Measurements from ENCODE around the gene COL6A1.

DNA sequence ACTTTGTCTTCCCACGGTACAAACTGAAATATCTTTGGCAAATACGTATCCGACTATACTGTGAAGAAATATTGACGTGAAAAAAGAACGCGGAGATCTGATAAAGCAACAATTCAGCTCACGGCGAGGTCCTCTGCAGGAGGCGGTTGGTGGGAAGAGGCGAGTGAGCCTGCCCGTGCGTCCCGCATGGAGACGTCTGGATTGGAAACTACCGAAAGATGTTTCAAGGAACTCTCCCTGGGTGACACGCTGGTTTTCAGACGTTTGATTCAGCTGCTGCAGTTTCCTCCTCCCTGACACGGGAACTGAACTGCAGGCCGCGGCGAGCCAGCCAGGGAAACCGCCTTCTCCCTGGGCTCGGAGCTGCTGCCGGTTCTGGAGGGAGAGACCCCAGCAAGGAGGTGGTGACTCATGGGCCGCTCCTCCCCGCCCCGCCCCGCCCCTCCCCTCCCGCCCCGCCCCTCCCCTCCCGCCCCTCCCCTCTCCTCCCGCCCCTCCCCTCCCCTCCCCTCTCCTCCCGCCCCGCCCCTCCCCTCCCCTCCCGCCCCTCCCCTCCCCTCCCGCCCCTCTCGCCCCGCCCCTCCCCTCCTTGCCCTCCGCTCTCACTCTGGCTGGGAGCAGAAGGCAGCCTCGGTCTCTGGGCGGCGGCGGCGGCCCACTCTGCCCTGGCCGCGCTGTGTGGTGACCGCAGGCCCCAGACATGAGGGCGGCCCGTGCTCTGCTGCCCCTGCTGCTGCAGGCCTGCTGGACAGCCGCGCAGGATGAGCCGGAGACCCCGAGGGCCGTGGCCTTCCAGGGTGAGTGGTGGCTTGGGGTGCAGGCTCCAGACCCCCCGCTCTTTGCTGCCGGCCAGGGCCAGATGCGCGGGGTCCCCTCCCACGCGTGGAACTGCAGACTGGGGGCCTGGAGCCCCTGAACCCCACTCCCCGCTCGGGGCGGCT is at the start of gene COL6A1:
- TF ChIP-seq, protein P1, sequence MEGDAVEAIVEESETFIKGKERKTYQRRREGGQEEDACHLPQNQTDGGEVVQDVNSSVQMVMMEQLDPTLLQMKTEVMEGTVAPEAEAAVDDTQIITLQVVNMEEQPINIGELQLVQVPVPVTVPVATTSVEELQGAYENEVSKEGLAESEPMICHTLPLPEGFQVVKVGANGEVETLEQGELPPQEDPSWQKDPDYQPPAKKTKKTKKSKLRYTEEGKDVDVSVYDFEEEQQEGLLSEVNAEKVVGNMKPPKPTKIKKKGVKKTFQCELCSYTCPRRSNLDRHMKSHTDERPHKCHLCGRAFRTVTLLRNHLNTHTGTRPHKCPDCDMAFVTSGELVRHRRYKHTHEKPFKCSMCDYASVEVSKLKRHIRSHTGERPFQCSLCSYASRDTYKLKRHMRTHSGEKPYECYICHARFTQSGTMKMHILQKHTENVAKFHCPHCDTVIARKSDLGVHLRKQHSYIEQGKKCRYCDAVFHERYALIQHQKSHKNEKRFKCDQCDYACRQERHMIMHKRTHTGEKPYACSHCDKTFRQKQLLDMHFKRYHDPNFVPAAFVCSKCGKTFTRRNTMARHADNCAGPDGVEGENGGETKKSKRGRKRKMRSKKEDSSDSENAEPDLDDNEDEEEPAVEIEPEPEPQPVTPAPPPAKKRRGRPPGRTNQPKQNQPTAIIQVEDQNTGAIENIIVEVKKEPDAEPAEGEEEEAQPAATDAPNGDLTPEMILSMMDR (IDR thresholded peaks at IDR 0.05): no peak
- TF ChIP-seq EP300 (IDR thresholded peaks at IDR 0.05; ENCODE audit: borderline replicate concordance in 1 of 2, low read depth in 1 of 2, low read length in 1 of 2): 0 out of 4 replicates have a peak, but pooled peaks of 1 of the 2 experiments have one; percentile 6
- TF ChIP-seq, protein P2, sequence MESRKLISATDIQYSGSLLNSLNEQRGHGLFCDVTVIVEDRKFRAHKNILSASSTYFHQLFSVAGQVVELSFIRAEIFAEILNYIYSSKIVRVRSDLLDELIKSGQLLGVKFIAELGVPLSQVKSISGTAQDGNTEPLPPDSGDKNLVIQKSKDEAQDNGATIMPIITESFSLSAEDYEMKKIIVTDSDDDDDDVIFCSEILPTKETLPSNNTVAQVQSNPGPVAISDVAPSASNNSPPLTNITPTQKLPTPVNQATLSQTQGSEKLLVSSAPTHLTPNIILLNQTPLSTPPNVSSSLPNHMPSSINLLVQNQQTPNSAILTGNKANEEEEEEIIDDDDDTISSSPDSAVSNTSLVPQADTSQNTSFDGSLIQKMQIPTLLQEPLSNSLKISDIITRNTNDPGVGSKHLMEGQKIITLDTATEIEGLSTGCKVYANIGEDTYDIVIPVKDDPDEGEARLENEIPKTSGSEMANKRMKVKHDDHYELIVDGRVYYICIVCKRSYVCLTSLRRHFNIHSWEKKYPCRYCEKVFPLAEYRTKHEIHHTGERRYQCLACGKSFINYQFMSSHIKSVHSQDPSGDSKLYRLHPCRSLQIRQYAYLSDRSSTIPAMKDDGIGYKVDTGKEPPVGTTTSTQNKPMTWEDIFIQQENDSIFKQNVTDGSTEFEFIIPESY (IDR thresholded peaks at IDR 0.05; ENCODE audit: borderline replicate concordance, low read depth): no peak
- no peak for TF ChIP-seq FOXJ3 (CRISPR knock-in tag; IDR thresholded peaks at IDR 0.05)
- TF ChIP-seq POLR2AphosphoS5 (IDR thresholded peaks at IDR 0.05; ENCODE audit: low read depth, low read length): peak; percentile 69; the same call in 1 of the 2 replicates
- no peak for TF ChIP-seq RAD21 (IDR thresholded peaks at IDR 0.05; ENCODE audit: low read length)
- TF ChIP-seq NFIC (IDR thresholded peaks at IDR 0.05; ENCODE audit: borderline replicate concordance): no peak
